ENCODE results near the gene OPN1MW3. TPM values are rescaled to one million over a fixed set of nuclear protein-coding genes. Genes with fewer than 3 reads are reported as not detected.
A peak's percentile ranks its signal among the peaks of the same experiment; 100 is the strongest.

OPN1MW3 gene
- total and polyA plus RNA-seq, 11 donors = not detected

DNA sequence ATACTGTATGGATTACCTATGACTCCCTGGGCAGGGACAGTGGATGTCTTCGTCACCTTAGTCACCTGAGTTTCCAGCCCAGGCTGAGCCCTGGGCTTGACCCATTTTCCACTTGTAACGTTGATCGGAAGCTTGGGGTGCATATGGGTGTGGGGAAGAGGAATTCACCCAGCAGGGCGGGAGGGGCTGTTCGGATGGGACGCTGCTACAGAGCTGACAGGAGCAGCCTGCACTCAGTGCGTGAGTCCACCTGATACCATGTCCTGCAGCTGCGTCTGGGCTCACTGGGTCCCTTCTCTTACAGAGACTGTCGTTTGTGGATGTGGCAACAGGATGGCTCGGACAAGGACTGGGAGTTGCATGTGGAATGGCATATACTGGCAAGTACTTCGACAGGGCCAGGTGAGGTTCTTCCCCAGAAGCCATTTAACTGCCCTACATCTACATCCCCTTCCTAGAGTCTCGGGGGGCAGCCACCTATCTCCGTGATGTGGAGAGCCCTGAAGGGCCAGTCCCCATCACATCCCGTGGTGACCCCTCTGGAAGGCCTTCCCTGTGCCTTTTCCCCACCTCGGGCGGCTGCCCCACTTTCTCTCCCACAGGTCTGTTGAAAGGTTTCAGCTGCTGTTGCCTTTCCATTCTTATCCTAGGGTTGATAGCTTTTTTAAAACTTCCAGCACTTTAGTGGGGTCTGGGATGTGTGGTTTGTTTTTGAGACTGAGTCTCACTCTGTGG, 51.8 kb downstream of the OPN1MW3 start:
- Histone ChIP-seq H3K27me3 (peaks cover 0 to 10% (median 0%) of the 10 kb centered on the region in 9 donors), H3K4me3 (no peak overlapping the region), H3K36me3 (no peaks in the 10 kb centered on the region), H3K4me1 (peaks cover 0 to 9% (median 0%) of the 10 kb centered on the region in 12 donors), H3K9me3 (no peaks in the 10 kb centered on the region), H3K27ac (no peak overlapping the region)
- DNase-seq (peak in 1 of 5 donors; percentile 10), ATAC-seq (no peak)
- WGBS, 4 donors = 77 to 92% (median 87%) methylated on average over 16 of the region's 16 CpGs
- intact Hi-C loops (cut with DNase I) = no loop called here
- no peak for TF ChIP-seq POLR2A (IDR thresholded peaks at IDR 0.05)
- TF ChIP-seq, protein P1, sequence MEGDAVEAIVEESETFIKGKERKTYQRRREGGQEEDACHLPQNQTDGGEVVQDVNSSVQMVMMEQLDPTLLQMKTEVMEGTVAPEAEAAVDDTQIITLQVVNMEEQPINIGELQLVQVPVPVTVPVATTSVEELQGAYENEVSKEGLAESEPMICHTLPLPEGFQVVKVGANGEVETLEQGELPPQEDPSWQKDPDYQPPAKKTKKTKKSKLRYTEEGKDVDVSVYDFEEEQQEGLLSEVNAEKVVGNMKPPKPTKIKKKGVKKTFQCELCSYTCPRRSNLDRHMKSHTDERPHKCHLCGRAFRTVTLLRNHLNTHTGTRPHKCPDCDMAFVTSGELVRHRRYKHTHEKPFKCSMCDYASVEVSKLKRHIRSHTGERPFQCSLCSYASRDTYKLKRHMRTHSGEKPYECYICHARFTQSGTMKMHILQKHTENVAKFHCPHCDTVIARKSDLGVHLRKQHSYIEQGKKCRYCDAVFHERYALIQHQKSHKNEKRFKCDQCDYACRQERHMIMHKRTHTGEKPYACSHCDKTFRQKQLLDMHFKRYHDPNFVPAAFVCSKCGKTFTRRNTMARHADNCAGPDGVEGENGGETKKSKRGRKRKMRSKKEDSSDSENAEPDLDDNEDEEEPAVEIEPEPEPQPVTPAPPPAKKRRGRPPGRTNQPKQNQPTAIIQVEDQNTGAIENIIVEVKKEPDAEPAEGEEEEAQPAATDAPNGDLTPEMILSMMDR (IDR thresholded peaks at IDR 0.05) = no peak

DNA sequence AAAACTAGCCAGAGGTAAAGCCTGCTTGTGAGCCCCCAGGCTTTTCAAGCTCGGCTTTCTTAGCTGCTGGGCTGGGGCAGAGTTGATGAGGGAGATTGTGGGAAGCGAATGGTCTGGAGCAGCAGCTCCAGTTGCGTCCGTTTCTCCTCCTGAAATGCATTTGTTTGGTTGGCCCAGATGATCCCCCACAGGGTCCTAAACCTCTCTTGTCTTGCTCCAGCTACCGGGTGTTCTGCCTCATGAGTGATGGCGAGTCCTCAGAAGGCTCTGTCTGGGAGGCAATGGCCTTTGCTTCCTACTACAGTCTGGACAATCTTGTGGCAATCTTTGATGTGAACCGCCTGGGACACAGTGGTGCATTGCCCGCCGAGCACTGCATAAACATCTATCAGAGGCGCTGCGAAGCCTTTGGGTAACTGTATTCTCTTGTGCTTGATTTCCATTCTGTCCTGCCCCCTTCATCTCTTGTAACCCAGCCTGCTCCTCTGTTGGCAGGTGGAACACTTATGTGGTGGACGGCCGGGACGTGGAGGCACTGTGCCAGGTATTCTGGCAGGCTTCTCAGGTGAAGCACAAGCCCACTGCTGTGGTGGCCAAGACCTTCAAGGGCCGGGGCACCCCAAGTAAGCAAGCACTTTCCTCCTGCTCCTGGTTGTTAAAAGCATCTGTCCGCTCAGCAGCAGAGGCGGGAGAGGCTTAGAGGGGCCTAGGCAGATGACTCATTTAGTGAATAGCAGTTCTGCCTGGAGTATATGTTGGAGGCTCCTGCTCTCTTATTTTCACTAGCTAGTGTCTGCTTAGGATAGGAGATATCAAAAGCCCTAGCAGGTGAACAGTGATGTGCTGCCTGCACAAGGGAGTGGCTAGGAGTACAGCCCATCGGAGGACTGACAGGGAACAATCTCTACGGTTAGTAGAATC, 53.5 kb downstream of the OPN1MW3 start:
- H3K36me3 ChIP-seq = no peaks in the 10 kb centered on the region
- H3K4me3 ChIP-seq = no peak overlapping the region
- no peaks in the 10 kb centered on the region for H3K9me3 ChIP-seq
- TF ChIP-seq, protein P1 (IDR thresholded peaks at IDR 0.05) = no peak
- no peak for TF ChIP-seq POLR2A (IDR thresholded peaks at IDR 0.05)
- intact Hi-C loops (cut with DNase I) = no loop called here
- DNase-seq (peak in 1 of 5 donors; percentile 13), ATAC-seq (no peak)
- H3K4me1 ChIP-seq = peaks cover 0 to 9% (median 0%) of the 10 kb centered on the region in 12 donors
- WGBS, 4 donors = 82 to 85% (median 83%) methylated on average over 19 of the region's 19 CpGs
- H3K27me3 ChIP-seq = peaks cover 0 to 10% (median 0%) of the 10 kb centered on the region in 9 donors
- no peak overlapping the region for H3K27ac ChIP-seq

DNA sequence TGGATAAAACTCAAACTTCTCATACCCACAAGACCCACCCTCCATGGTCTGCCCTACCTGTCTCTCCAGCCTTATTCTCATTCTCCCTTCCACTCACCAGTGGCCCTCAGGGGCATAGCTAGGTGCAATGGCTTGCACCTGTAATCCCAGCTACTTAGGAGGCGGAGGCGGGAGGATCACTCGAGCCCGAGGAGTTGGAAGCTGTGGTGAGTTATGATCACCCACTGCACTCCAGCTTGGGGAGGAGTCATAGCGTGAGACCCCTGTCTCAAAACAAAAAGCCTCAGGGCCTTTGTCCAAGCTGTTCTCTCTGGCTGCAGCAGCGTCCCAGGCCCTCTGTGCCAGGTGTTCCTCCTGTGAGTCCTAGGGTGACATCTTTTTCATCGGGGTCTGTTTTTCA, 54.7 kb downstream of the OPN1MW3 start:
- no peak overlapping the region for H3K4me3 ChIP-seq
- ATAC-seq (no peak), DNase-seq (peak in 1 of 5 donors; percentile 9)
- no peak overlapping the region for H3K27ac ChIP-seq
- TF ChIP-seq POLR2A (IDR thresholded peaks at IDR 0.05) = no peak
- TF ChIP-seq, protein P1 (IDR thresholded peaks at IDR 0.05) = no peak
- no peaks in the 10 kb centered on the region for H3K36me3 ChIP-seq
- peaks cover 0 to 6% (median 0%) of the 10 kb centered on the region in 9 donors for H3K27me3 ChIP-seq
- intact Hi-C loops (cut with DNase I) = no loop called here
- WGBS, 4 donors = 89 to 95% (median 94%) methylated on average over 7 of the region's 7 CpGs
- H3K4me1 ChIP-seq = peaks cover 0 to 9% (median 0%) of the 10 kb centered on the region in 12 donors
- H3K9me3 ChIP-seq = no peaks in the 10 kb centered on the region

DNA sequence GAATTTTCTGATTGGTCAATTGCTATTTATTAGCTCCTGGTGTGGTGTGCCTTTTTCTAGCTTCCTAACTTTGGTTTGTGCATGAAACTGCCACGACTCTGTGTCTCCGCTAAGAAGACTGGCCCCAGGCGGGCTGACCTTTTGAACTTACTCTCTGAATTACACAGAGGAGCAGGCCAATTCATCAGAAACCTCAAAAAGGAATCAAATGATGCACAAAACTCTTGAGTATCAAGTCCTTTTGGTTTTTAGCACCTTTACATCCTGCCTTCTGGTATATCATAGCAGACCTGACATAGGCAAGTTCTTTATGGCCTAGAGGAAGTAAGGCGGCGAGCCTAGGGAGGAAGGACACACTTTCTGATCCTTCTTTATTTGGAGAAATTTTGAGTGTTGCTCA, 55.8 kb downstream of the OPN1MW3 start:
- DNase-seq (peak in 1 of 5 donors; percentile 26), ATAC-seq (no peak)
- no peaks in the 10 kb centered on the region for H3K36me3 ChIP-seq
- TF ChIP-seq POLR2A (IDR thresholded peaks at IDR 0.05) = no peak
- TF ChIP-seq, protein P1 (IDR thresholded peaks at IDR 0.05) = no peak
- no peaks in the 10 kb centered on the region for H3K9me3 ChIP-seq
- H3K27me3 ChIP-seq = peaks cover 0 to 6% (median 0%) of the 10 kb centered on the region in 9 donors
- peak overlapping the region in 1 of 12 donors; percentile 28 for H3K27ac ChIP-seq
- peaks cover 0 to 9% (median 0%) of the 10 kb centered on the region in 12 donors for H3K4me1 ChIP-seq
- H3K4me3 ChIP-seq = no peak overlapping the region
- intact Hi-C loops (cut with DNase I) = no loop called here
- 68 to 84% (median 82%) methylated on average over 5 of the region's 5 CpGs for WGBS, 4 donors

Measured in heart left ventricle (tissue), 16 donors.